Adrenal gland (tissue), 12 donors: ENCODE data around the gene CDK6. TPM values are rescaled to one million over a fixed set of nuclear protein-coding genes. Genes with fewer than 3 reads are reported as not detected.
A peak's percentile ranks its signal among the peaks of the same experiment; 100 is the strongest.

Experiments used
- DNase-seq, 7 donors: peaks; one replicate each; pipeline ENCODE4 v3.0.0-alpha.2; 2019 to 2020
- H3K27ac ChIP-seq, 5 donors: fragments of 200-600 bp; sonication (generic) in 4 of 5; 1 replicate in 3 of 5; 2 replicates in 2 of 5; pipeline versions ENCODE4 v1.5.1 to v1.8.0; 2016 to 2020; ENCODE audit warnings: mild to moderate bottlenecking in 1 of 5
- H3K27me3 ChIP-seq: fragments of 200-600 bp; 2 replicates; pipeline ENCODE4 v1.8.0; 2021
- H3K36me3 ChIP-seq, 2 donors: fragments of 200-600 bp; replicated peaks in 1 of 2; 1 replicate in 1 of 2; 2 replicates in 1 of 2; pipeline versions ENCODE4 v1.5.1 to v1.8.0; 2018 to 2022
- H3K4me1 ChIP-seq, 2 donors: fragments of 200-600 bp; replicated peaks in 1 of 2; 1 replicate in 1 of 2; 2 replicates in 1 of 2; pipeline versions ENCODE4 v1.5.1 to v1.8.0; 2018 to 2021
- H3K4me3 ChIP-seq, 4 donors: fragments of 200-600 bp; sonication (generic) in 3 of 4; one replicate each; pipeline ENCODE4 v1.5.1; 2016 to 2018
- H3K9me3 ChIP-seq, 3 donors: fragments of 200-600 bp; sonication (generic) in 1 of 3; replicated peaks in 1 of 3; 1 replicate in 2 of 3; 2 replicates in 1 of 3; pipeline versions ENCODE4 v1.5.1 to v1.8.0; 2016 to 2021
- POLR2A ChIP-seq, 2 donors: fragments of 450-650 bp; IDR thresholded peaks; one replicate each; pipeline ENCODE4 v1.6.1; 2017; ENCODE audit warnings: antibody characterized with exemption in 2 of 2, mild to moderate bottlenecking in 2 of 2, moderate library complexity in 1 of 2
- WGBS, 4 donors: extraction: QIAGEN DNeasy Blood & Tissue Kit in 2 of 4; methylation state at CpG; one replicate each; pipeline versions ENCODE4 v1.1.5 to v1.1.7; 2013 to 2017; 5-methylcytosine and 5-hydroxymethylcytosine counted together
- intact Hi-C, 2 donors: fragments of 100-400 bp; cut with DNase I; formaldehyde crosslinking; loops; one replicate each; pipeline versions ENCODE4 v1.14.1 to v1.15.0; 2022 to 2023
- polyA plus RNA-seq, 3 donors: library from polyadenylated mRNA; stranded (reverse); fragments of 200-250 nt in 2 of 3; fragments of 350-450 nt in 1 of 3; fragmentation: Illumina TruSeq in 1 of 3; extraction: RNeasy Lipid Tissue Mini Kit (QIAGEN cat#74804) in 1 of 3; gene quantifications; one replicate each; pipeline ENCODE4 v1.2.3, GENCODE V29; 2013 to 2014
- total RNA-seq, 9 donors: library from RNA; depleted of rRNA in 4 of 9; stranded (reverse); fragments of >200 nt in 4 of 9; fragments of 120-200 nt in 1 of 9; fragmentation: NEBNext Ultra II Directional in 1 of 9; extraction: Animal tissue kit (Norgen Biotek cat#: 25700) in 1 of 9; gene quantifications; one replicate each; pipeline versions ENCODE4 v1.1.0 to v1.2.4, GENCODE V29; 2013 to 2023
- TF ChIP-seq, protein P1 (sequence below), 6 experiments: fragments of 450-650 bp in 4 of 6; fragments of 200-600 bp in 2 of 6; sonication (generic) in 1 of 6; IDR thresholded peaks; 1 replicate in 5 of 6; 2 replicates in 1 of 6; pipeline versions ENCODE4 v1.5.1 to v1.8.0; 2016 to 2021; ENCODE audit warnings: antibody characterized with exemption in 6 of 6, mild to moderate bottlenecking in 2 of 6, moderate library complexity in 1 of 6
- donor health status: healthy with polysubstance abuse.
- donor health status: Bipolar disorder and iron deficiency.
- donor health status: DM: yes; HTN: yes; CAD: no.
- donor health status: DM: no; HTN: no; CAD: no.
- donor health status: DM: no; HTN: no; CAD: no.
- donor health status: DM: yes; HTN: yes; CAD: no.

The CDK6 gene
- total and polyA plus RNA-seq, 12 donors, result 2.5 to 151 (median 33.4) TPM

DNA sequence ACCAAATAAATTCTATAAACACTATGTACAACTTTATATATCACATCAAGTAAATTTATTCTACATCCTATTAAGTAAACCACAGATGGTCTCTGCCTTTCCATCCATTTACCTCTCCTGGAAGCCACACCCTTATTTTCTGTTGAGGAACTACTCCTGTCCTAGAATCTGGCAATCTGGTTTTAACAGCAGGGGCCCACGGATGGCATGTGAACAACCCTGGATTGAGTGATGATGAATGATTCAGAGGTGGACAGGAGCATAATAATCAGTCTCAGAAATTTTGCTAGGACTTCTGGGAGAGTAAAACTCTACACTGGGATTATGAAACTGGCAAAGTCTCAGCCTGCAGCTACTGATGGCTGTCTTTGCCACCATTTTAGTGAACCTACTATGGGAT is 54.1 kb downstream of the CDK6 start:
- no peaks in the 10 kb centered on the region for H3K27me3 ChIP-seq
- peak overlapping the region in 1 of 5 donors; percentile 11 for H3K27ac ChIP-seq
- peaks cover 17 to 53% of the 10 kb centered on the region in 2 donors for H3K4me1 ChIP-seq
- DNase-seq, result no peak
- intact Hi-C loops, result no loop called here
- no peak for TF ChIP-seq POLR2A (IDR thresholded peaks at IDR 0.05)
- TF ChIP-seq, protein P1, sequence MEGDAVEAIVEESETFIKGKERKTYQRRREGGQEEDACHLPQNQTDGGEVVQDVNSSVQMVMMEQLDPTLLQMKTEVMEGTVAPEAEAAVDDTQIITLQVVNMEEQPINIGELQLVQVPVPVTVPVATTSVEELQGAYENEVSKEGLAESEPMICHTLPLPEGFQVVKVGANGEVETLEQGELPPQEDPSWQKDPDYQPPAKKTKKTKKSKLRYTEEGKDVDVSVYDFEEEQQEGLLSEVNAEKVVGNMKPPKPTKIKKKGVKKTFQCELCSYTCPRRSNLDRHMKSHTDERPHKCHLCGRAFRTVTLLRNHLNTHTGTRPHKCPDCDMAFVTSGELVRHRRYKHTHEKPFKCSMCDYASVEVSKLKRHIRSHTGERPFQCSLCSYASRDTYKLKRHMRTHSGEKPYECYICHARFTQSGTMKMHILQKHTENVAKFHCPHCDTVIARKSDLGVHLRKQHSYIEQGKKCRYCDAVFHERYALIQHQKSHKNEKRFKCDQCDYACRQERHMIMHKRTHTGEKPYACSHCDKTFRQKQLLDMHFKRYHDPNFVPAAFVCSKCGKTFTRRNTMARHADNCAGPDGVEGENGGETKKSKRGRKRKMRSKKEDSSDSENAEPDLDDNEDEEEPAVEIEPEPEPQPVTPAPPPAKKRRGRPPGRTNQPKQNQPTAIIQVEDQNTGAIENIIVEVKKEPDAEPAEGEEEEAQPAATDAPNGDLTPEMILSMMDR (IDR thresholded peaks at IDR 0.05), result no peak
- H3K4me3 ChIP-seq, result no peak overlapping the region
- no peaks in the 10 kb centered on the region for H3K36me3 ChIP-seq
- WGBS, 4 donors, result 12 to 29% (median 22%) methylated on average over 1 of the region's 1 CpG
- no peaks in the 10 kb centered on the region for H3K9me3 ChIP-seq

DNA sequence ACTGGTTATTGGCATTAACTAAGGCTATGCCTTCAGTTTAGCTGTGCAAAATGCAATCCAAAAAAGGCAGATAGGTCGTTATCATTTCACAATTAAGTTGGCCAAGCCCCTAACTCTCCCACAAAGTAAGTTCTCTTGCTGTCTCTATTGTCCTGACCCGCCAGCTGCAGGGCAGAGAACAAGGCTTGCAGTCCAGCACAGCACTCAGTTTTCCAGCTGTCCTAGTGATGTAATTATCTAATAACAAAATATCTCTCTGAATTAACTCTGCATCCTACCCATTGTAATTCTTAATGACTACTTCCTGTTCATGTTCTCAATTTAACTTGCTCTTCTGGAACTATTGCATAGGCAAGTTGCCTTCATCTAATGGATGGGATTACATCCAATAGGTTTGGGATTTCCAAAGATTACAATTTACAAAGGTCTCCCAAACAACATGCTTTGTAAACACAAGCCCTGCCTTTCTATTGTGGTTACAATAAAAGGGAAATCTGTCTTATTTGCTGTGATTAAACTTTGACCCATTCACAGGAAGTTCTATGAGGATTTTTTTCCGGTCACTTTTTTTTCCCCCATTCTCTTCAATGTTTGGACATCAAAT is 55.2 kb downstream of the CDK6 start:
- Histone ChIP-seq H3K27me3 (no peaks in the 10 kb centered on the region), H3K4me1 (peaks cover 17 to 49% of the 10 kb centered on the region in 2 donors), H3K4me3 (no peak overlapping the region), H3K36me3 (no peaks in the 10 kb centered on the region), H3K27ac (peak overlapping the region in 2 of 5 donors; percentile 11 to 46), H3K9me3 (no peaks in the 10 kb centered on the region)
- 40 to 67% (median 45%) methylated on average over 3 of the region's 3 CpGs for WGBS, 4 donors
- DNase-seq, result peak in 2 of 7 donors; percentile 11 to 31
- TF ChIP-seq, protein P1 (IDR thresholded peaks at IDR 0.05), result no peak
- intact Hi-C loops, result no loop called here

DNA sequence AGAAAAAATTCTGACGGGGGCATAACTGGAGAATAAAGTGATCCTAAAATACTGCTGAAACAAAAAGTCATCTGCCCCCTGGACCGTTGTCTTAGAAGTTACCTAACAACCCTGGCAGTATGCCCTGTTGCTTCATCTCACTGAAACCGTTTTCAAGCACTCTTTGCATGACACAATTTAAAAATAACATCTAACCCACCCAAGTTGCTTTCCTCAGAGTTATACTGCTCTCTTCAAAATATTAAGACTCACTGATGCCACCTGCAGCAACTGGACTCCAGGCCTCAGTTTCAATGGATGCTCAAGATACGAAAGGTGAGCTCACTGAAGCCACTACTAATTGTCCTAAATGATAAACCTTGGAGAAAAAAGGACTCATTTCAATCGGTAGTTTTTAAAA is 57.4 kb downstream of the CDK6 start:
- Histone ChIP-seq H3K36me3 (no peaks in the 10 kb centered on the region), H3K27ac (no peak overlapping the region), H3K27me3 (no peaks in the 10 kb centered on the region), H3K4me1 (peaks cover 17 to 36% of the 10 kb centered on the region in 2 donors), H3K4me3 (no peak overlapping the region), H3K9me3 (no peaks in the 10 kb centered on the region)
- intact Hi-C loops, result no loop called here
- TF ChIP-seq, protein P1 (IDR thresholded peaks at IDR 0.05), result no peak
- TF ChIP-seq POLR2A (IDR thresholded peaks at IDR 0.05), result no peak
- WGBS, 4 donors, result 31 to 38% (median 36%) methylated on average over 5 of the region's 5 CpGs
- DNase-seq, result peak in 6 of 7 donors; percentile 44 to 82 (median 72)

DNA sequence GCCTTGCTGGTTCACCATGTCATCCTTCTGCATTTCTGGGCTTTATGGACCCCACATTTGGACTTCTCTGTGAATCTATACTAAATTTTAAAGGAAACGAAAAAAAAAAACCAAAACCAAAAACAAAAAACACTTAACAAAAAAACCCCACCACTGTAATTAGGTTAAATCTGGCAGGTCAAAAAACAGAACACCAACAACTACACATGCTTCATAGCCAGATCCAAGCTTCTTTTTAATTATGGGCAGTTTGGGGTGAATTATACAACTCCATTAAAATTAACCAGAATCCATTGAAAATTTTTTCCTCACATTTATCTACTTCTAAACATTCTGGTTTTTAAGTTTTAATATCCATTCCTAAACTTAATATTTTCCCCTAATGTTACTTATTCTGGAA is 58.4 kb downstream of the CDK6 start:
- Histone ChIP-seq H3K9me3 (no peaks in the 10 kb centered on the region), H3K36me3 (no peaks in the 10 kb centered on the region), H3K27ac (no peak overlapping the region), H3K4me3 (no peak overlapping the region), H3K4me1 (peaks cover 15 to 36% of the 10 kb centered on the region in 2 donors), H3K27me3 (no peaks in the 10 kb centered on the region)
- DNase-seq, result no peak
- TF ChIP-seq, protein P1 (IDR thresholded peaks at IDR 0.05), result no peak
- TF ChIP-seq POLR2A (IDR thresholded peaks at IDR 0.05), result no peak
- WGBS, 4 donors, result 74 to 88% (median 77%) methylated on average over 1 of the region's 1 CpG
- intact Hi-C loops, result no loop called here
